Measurements from ENCODE around the gene PRR33.

The PRR33 gene

GRCh38 chr11:1853376-1854131, 38.1 kb downstream of the PRR33 start:
- no peak for TF ChIP-seq CTCF (IDR thresholded peaks at IDR 0.05; ENCODE audit: low read depth, low read length)
- no peak for DNase-seq (ENCODE audit: extremely low read depth, low read depth)

GRCh38 chr11:1852877-1853276, 38.8 kb downstream of the PRR33 start, which contains the start of gene LSP1:
LSP1 (plus strand) TSS chr11:1853084; CDS start chr11:1853145, 61 bp downstream.
- DNase-seq (ENCODE audit: extremely low read depth, low read depth) = no peak
- no peak for TF ChIP-seq CTCF (IDR thresholded peaks at IDR 0.05; ENCODE audit: low read depth, low read length)

GRCh38 chr11:1852271-1852876, 39.3 kb downstream of the PRR33 start:
- no peak for DNase-seq (ENCODE audit: extremely low read depth, low read depth)
- TF ChIP-seq CTCF (IDR thresholded peaks at IDR 0.05; ENCODE audit: low read depth, low read length) = no peak

GRCh38 chr11:1851468-1852180, 40.1 kb downstream of the PRR33 start:
- no peak for TF ChIP-seq CTCF (IDR thresholded peaks at IDR 0.05; ENCODE audit: low read depth, low read length)
- no peak for DNase-seq (ENCODE audit: extremely low read depth, low read depth)

- DNase-seq (ENCODE audit: extremely low read depth, low read depth) = no peak
- no peak for TF ChIP-seq CTCF (IDR thresholded peaks at IDR 0.05; ENCODE audit: low read depth, low read length)
Observed at GRCh38 chr11:1848640-1849430, 42.9 kb downstream of the PRR33 start.

GRCh38 chr11:1847926-1848639, 43.6 kb downstream of the PRR33 start:
- no peak for DNase-seq (ENCODE audit: extremely low read depth, low read depth)
- TF ChIP-seq CTCF (IDR thresholded peaks at IDR 0.05; ENCODE audit: low read depth, low read length) = no peak

All from AG09319 (cell line).